HG03469 (cell line): ENCODE measurements around the gene SLC30A4.
"Not testable (repeated sequence)": the region's sequence is repeated elsewhere in the genome, so short reads cannot be mapped to it uniquely, and the experiment has no call there.

Source experiments
- ATAC-seq: cut with Tn5 transposase; IDR thresholded peaks from one replicate; pipeline ENCODE4 v1.9.1; 2021; ENCODE audit warnings: mild to moderate bottlenecking, moderate library complexity, moderate number of reproducible peaks; ENCODE audit not compliant: unreplicated experiment

The SLC30A4 gene

DNA sequence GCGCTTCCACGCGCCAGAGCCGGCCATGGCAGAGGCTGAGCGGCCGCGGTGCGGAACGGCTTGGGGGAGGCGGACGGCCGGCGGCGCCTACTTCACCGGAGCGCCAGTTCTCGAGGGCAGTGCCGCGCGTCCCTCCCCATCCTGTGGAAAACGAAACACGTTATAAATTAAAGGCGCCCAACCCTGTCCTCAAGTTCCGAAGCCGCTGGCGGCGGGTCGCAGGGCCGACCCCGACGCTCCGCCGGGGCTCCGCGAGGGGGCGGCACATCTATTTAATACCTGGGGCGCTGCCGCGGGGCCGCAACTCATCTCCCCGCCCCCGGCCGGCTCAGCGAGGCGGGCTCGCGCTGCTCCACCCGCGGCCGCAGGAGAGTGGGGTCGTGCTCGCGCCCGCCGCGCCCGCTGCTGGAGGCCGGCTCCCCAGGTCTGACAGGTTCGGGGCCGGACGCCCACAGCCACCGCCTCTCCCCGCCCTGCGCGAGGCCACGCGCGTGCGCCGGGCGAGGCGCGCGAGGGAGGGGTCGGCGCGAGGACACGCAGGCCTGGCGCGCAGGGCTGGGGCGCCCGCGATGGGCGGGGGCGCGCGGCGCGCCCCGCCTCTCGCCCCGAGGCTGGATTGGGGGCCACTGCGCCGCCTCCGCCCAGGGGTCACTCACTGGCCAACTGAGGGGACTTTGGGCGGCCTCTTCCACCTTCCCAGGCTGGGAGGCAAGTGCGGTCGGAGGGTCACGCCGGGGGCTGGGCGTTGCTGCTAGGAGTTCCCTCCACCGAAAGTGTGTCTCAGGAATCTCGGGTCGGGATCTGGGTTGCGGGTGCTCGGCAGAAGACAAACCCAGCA lies at the start of gene SLC30A4:
TSS of gene SLC30A4 (minus strand) at position 428 of the 838 bp plus-strand sequence. CDS start at position 27, 401 bp downstream.
- peak; percentile 73 for ATAC-seq

GRCh38 chr15:45555934-45556608 lies 33.5 kb upstream of the SLC30A4 start:
- ATAC-seq = no peak

DNA sequence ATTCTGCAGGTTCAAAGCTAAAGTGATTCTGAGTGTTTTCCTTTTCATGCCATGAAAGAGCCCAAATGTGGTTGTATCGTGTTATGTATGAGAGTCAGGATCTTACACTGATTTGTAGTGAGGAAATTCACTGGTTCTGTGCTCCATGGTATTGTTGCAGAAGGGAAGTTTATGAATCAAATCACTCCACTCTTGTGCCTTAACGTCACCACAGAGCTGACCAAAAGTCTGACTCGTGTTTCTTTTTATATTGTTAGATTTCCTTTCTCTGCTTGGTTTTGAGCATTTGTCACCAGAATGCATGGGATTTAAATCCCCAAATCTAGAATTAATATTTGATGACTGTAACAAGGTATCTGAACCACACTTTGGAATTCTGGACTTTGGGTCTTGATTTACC lies 29.1 kb upstream of the SLC30A4 start:
- ATAC-seq = no peak

DNA sequence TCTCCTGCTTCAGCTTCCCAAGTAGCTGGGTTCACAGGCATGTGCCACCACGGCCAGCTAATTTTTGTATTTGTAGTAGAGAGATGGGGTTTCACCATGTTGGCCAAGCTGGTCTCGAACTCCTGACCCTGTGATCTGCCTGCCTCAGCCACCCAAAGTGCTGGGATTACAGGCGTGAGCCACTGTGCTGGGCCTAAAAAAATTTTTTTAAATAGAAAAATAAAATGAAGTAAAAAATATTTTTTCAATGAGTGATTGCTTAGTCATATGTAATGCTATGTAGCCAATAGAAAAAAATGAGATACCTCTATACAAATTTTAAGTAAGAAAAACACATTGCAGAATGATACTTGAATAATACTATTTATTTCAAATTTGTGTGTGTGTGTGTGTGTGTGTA lies 27.9 kb upstream of the SLC30A4 start:
- ATAC-seq = no peak

- ATAC-seq = no peak
Measured at GRCh38 chr15:45549541-45550220, 27.1 kb upstream of the SLC30A4 start.

DNA sequence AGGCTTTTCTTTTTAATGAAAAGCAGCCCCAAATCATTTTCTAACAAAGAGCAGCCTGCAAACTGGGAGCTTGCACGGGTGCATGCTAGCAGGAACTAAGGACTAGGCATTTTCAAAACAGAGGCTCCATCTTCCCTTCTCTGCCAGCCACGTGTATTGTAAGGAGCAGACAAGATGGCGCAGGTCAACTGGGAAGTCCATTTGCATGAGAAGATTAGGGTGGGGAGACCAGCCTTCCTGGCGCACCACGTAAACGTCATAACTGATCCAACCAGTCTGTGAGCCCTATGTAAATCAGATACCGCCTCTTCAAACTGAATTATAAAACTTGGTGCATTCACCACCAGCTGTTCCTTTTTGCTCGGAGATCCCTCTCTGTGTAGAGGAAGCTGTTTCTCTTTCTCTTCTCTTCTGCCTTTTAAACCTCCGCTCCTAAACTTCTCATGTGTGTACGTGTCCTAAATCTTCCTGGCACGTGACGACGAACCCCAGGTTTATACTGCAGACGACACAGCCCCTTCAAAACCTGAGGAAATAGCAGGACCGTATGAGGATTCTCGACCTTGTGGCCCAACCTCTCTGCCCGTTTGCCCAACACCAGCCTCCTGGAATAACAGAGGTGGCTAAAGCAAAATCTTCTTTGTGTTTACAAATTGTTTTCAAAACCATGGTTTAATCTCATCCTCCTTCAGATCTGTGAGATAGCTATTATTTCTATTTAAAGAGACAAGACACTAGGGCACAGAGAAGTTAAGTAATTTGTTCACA lies 26.4 kb upstream of the SLC30A4 start:
- ATAC-seq = no peak

- ATAC-seq = no peak
Measured at GRCh38 chr15:45546789-45547188, 24.2 kb upstream of the SLC30A4 start.

DNA sequence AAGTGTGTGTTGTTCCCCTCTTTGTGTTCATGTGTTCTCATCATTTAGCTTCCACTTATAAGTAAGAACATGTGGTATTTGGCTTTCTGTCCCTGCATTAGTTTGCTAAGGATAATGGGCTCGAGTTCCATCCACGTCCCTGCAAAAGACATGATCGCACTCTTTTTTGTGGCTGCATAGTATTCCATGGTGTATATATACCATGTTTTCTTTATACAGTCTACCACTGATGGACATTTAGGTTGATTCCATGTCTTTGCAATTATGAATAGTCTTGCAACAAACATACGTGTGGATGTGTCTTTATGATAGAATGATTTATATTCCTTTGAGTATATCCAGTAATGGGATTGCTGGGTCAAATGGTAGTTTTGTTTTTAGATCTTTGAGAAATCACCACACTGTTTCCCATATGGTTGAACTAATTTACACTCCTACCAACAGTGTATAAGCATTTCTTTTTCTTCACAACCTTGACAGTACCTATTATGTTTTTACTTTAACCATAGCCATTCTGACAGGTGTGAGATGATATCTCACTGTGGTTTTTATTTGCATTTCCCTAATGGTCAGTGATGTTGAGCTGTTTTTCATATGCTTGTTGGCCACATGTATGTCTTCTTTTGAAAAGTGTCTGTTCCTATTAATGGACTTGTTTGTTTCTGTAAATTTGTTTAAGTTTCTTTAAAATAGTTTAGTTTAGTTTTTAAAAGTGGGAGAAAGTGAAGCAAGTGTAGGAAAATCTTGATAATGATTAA lies 21.9 kb upstream of the SLC30A4 start:
- ATAC-seq = no peak

GRCh38 chr15:45543051-45543450 lies 20.5 kb upstream of the SLC30A4 start:
- no peak for ATAC-seq

- ATAC-seq = no peak
Measured at GRCh38 chr15:45540531-45540930, 18.0 kb upstream of the SLC30A4 start.

DNA sequence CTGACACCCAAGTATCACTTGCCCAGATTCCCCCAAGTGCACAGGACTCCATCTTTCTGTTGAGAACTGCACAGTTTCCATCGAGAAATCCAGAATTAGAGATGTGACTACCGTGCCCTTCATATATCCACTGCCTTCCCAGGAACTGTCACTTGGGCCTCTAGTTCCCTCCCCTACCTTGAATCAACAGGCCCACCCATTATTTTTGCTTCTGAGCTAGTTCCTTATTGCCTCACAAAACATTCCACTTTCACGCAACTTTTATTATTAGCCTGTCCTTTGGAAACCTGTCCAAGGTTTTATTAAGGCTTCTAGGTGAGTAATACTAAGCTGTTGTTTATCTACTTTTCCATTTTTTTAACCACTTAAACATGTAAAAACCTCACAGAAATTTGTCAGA lies 17.1 kb upstream of the SLC30A4 start:
- no peak for ATAC-seq

DNA sequence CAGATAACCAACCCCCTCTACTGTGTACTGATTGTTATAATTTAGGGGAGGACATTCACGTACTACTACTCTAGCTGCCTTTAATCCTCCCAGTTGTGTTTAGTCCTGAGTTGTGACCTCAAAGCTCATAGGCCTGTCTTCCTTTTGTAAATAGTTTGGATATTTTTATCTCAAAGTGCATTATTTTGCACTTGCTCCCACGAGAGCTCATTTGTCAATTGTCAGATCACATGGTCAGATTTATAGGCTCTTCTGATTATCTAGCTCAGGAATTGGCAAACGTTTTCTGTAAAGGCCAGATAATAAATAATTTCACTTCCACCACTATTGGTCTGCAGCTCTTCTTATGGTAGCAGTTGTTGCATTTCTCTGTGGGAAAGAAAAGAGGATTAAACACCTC lies 14.4 kb upstream of the SLC30A4 start:
- ATAC-seq = no peak

DNA sequence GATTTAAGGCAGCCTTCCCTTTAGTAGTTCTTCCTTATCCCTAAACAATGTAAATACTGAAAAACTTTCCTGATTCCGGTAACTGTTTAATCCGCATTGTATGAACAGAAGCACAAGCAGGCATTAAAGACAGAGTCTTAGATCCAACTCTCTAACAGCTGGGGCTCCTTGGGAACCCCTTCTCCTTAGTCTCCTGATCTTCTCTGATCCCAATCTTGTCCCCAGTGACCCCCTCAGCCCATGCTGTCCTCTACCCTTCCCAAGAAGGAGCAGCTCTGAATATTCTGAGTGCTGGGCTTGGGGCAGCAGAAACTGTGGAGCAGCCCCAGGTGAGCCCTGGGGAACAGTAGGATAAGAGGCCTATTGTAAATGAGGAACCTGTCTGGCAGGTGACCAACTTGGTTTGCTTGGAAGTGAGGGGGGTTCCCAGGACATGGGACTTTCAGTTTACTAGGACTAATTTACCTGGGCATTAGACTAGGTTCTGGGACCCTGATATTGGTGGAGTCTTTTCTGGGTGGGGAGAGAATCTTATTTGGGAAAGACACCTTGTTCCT lies 13.0 kb upstream of the SLC30A4 start:
- no peak for ATAC-seq

DNA sequence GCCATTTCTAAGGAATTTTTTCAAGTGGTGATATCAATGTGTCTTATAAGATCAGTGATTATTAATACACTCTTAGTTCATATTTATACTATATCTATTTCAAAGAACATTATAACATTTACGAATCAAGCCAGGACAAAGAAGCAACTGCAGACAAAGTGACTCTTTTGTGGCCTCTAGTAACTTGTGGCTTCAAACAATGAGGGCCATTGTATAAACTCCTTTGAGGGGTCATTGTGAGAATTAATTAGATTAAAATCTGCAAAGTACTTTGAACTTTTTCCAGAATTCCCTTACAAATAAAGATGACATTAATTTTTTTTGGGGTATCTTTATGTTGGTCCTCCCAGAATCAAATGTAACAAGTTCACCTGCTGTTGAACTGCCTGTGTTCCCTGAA lies 12.3 kb upstream of the SLC30A4 start:
- ATAC-seq = no peak

DNA sequence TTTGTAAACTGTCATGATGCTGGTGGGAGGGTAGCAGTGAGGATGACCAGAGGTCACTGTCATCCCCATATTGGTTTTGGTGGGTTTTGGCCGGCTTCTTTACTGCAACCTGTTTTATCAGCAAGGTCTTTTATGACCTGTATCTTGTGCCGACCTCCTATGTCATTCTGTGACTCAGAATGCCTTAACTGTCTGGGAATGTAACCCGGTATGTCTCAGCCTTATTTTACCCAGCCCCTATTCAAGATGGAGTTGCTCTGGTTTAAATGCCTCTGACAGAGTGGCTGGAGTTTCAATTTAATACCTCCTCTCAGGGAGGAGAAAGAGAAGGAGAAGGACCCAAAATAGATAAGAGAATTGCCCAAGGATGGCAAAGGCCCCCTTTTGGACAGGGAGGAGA lies 10.3 kb upstream of the SLC30A4 start:
- not testable (repeated sequence) for ATAC-seq

DNA sequence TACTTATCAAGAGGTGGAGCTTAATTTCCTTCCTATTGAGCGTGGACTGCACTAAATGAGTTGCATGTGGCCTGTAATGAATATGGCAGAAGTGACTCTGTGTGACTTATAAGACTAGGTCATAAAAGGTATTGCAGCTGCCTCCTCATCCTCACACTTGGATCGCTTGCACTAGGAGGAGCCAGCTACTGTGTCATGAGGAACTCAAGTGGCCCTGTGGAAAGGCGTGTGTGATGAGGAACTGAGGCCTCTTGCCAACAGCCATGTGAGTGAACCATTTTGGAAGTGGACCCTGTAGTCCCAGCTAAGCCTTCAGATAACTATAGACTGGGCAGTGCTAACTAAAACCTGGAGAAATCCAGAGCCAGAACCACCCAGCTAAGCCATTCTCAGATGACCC lies 7.1 kb upstream of the SLC30A4 start:
- no peak for ATAC-seq

DNA sequence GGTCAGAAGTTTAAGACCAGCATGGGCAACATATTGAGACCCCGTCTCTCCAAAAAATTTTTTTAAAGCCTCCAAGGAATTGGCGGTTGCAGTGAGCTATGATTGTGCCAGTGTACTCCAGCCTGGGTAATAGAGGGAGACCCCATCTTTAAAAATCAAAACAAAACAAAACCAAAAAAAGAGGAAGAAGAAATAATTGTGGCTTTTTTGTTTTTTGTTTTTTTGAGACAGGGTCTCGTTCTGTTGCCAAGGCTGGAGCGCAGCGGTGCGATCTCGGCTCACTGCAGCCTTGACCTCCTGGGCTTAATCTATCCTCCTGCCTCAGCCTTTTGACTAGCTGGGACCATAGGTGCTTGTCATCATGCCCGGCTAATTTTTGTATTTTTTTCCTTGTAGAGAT lies 4.5 kb upstream of the SLC30A4 start:
- no peak for ATAC-seq

DNA sequence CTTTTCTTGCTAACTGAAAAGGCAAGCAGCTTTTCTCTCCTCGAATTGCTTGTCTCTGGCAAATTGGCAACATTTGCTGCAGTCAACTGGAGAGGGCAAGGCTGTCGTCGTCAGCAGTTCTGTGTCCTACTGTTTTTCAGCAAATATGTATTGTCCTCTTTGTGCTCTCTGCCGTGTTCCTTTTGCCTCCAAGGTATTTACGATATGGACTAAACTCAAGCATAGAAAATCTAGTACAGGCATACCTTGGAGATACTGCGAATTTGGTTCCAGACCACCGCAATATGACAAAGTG lies 558 bp upstream of the SLC30A4 start:
- no peak for ATAC-seq

GRCh38 chr15:45521596-45522327 lies 793 bp downstream of the SLC30A4 start:
- ATAC-seq = no peak
